Fibroblast of skin of left quadriceps (primary cell): ENCODE measurements around the gene ARFGEF3.

Experiments
- DNase-seq, 2 experiments: peaks; one replicate each; pipeline ENCODE4 v3.0.0-alpha.2; 2013; ENCODE audit warnings: low read depth in 2 of 2

Gene ARFGEF3

GRCh38 chr6:138162955-138163575, 1.3 kb downstream of the ARFGEF3 start:
- no peak for DNase-seq

DNA sequence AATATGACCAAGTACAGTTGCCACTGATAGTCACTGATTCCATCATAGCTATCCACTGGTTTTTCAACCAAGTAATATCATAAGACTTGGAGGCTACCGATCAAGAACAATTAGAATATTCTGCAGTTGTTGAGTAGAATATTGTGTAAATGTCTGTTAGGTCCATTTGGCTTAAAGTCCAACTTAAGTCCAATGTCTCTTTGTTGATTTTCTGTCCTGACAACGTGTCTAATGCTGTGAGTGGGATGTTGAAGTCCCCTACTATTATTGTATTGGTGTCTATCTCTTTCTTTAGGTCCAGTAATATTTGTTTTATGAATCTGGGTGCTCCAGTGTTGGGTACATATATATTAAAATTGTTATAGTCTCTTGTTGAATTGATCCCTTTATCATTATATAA, 13.9 kb downstream of the ARFGEF3 start:
- no peak for DNase-seq

- DNase-seq: no peak
Observed at GRCh38 chr6:138176652-138177232, 15.0 kb downstream of the ARFGEF3 start.

DNA sequence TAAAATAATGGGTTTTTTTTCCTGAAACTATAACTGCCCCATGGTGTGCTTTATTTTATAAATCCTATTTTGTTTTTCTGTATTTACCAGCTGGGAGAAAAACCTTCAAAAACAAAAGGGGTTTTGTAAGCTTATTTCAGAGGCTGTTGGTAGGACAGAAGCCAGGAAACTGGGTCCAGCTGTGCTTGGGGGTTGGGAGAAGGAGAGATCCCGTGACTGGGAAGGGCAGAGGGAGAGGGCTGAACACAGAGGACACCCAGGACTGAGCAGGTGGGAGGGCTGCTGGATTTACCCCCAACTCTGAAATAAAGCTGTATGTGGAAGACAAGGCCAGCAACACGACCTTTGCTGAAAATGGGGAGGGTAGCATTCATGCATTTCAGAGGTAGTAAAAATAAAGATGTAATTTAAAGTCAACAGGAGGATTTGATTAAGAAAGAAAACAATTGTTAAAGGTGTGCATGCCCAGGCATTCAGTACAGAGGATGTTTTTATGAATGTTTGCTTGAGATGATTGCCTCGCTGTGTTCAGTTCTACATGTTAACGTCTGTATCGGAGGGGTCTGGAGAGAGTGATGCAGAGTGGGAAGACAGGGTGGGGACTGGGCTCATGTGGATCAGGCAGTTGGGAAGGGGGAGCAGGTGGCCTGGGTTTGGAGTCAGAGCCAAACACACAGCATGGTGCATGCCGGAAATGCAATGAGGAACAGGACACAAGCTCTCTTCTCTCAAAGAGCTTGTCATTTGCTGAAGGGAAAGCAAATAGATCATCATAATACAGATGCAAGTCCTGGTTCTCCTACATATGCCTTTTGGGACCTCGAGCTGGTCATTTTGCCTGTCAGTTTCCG, 21.4 kb downstream of the ARFGEF3 start:
- no peak for DNase-seq

- DNase-seq: no peak
Observed at GRCh38 chr6:138183790-138184134, 22.0 kb downstream of the ARFGEF3 start.

DNA sequence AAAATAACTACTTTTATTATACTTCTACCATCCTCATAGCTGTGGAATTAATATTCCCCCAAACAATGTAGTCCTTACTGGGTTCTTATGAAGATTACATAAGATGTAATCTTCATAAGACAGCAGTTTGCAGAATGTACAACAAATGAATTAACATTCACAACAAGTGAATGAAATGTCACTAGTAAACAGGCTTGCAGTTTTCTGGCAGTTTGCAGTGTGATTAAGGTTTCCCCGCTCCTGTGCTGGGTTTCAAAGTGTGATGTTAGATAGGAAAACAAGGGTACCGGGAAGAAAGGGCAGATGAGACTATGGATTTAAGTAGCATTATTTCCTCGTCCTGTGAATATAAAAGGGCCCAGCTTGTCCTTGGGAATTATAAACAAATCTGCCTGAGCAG, 22.5 kb downstream of the ARFGEF3 start:
- no peak for DNase-seq

- no peak for DNase-seq
Observed at GRCh38 chr6:138187156-138187555, 25.4 kb downstream of the ARFGEF3 start.

DNA sequence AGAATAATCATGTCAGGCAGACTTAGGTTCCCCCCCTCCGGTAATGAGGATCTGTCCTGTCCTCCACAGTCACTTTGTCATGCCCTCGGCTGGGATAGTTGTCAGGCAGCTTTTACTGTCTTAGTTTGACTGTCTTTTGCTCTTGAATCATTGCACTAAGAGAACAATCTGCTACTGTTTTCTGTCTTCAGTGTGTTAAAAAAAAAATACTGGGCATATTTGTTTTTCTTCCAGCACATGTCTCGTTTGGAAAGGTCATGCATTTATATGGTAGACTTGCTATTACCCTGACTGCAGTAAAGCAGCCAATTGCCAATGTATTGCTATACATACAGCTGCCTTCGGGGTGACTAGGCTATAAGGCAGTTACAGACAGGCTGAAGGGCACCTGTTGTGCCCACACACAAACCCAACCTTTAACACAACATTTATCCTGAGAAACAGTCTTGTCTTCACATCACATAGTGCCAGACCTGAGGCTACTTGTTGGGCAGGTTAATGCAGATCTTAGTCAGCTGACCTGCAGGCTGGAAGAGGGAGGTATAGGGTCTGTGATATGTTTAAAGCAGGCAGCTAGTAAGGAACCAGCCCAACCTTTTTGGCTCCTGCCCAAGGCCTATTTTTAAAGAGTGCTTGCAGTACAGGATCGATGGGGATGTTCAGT, 26.7 kb downstream of the ARFGEF3 start:
- DNase-seq: no peak

DNA sequence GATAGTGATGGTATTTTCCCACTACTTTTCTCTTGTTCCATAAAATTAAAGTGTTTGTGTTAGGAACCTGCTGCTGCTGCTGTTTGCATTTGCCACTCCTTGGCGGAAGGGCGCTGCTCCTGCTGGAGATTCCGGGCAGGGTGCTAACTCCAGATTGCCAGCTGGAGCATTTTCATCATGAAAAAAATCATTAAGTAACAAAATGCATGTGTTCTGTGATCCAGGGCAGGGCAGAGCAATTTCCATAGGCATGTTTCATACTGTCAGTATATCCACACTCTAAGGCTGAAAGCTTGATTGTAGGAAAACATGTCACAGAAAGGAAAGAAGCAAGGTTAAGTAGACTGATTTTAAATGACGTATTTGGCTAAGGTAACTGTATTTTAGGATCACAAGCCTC, 32.5 kb downstream of the ARFGEF3 start:
- no peak for DNase-seq

DNA sequence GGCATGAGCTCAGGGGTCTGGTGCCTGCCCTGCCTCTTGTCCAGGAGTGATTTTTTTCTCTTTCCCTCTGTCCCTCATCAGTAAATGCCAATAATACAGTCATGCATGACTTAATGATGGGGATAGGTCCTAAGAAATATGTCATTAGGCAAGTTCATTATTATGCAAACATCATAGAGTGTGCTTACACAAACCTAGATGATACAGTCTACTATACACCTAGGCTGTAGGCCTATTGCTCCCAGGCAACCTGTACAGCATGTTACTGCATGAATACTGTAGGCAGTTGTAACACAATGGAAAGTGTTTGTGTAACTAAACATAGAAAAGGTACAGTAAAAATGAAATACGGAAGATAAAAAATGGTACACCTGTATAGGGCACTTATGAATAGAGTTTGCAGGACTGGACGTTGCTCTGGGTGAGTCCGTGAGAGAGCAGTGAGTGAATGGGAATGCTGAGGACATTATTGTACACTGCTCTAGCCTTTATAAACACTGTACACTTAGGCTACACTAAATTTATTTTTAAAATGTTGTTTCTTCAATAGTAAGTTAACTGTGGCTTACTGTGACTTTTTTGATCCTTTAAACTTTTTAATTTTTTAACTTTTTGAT, 34.5 kb downstream of the ARFGEF3 start:
- no peak for DNase-seq

GRCh38 chr6:138197570-138197969, 35.8 kb downstream of the ARFGEF3 start:
- DNase-seq: no peak

DNA sequence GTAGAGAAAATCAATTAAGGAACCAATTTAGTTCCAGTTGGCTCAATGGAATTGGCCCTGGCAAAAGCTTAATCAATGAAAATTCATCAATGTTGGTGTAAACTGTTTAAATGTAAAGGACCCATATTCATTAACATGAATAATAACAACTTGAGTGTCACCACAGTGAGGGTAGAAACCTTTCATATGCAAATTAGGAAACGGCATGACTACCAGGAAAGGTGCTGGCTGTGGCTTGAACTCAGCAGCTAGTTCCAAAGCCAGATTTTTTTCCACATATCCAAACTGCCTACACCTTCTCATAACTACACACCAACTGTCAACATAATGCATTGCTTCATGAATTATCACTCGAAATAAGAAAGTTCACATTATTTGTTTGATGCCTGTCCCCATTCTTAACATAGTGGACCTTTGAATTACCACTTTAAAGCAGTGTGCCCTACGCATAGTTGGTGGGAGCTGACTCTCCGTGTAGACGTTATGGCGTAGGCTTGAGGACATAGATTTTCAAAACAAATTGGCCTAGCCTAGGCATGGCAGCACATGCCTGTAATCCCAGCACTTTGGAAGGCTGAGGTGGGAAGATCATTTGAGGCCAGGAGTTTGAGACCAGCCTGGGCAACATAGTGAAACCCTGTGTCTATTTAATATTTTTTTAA, 36.8 kb downstream of the ARFGEF3 start:
- no peak for DNase-seq

DNA sequence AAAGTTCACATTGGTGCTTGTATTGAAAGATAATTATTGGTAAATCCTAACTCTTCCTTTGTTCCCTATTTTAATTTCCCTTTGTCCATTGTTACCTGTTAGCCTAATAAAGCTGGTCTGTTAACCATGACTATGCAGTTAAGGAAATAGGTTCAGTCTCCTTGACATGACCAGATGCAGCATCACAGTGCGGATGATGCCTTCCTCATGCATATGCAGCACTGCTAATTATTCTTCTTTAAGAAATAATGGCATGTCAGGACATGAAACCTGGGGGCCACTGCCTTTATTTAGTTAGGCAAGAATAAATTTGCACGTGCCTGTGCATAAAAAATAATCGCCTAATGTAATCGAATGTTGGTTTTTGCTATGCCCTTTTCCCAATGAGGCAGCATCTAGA, 40.1 kb downstream of the ARFGEF3 start:
- no peak for DNase-seq

DNA sequence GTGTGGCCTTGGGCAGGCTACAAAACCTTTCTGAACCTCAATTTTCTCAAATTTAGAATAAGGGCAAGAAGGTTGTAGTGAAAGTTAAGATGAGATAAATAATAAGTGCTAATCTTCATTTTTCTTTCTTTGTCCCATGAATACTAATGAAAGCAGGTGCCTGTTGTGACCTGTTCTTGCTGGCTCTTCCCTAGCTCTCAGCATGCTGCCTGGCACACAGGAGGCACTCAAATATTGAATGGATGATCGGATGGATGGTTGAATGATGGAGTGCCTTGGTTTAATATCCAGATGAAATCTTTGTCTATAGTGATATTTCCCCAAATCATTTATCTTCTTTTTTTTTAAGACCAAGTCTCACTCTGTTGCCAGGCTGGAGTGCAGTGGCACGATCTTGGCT, 41.6 kb downstream of the ARFGEF3 start:
- DNase-seq: no peak

DNA sequence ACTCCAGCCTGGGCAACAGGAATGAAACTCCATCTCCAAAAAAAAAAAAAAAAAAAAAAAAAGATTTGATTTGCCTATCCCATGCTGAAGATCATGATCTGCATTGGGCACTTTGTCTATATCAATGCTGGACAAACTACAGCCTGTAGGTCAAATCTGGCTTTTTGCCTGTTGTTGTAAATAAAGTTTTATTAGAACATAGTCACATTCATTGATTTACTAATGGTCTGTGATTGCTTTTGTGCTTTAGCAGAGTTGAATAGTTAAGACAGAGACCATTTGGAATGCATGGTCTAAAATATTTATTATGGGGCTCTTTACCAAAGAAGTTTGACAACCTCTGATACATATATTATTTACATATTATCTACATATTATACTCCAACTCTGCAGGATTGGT, 42.6 kb downstream of the ARFGEF3 start:
- DNase-seq: no peak

DNA sequence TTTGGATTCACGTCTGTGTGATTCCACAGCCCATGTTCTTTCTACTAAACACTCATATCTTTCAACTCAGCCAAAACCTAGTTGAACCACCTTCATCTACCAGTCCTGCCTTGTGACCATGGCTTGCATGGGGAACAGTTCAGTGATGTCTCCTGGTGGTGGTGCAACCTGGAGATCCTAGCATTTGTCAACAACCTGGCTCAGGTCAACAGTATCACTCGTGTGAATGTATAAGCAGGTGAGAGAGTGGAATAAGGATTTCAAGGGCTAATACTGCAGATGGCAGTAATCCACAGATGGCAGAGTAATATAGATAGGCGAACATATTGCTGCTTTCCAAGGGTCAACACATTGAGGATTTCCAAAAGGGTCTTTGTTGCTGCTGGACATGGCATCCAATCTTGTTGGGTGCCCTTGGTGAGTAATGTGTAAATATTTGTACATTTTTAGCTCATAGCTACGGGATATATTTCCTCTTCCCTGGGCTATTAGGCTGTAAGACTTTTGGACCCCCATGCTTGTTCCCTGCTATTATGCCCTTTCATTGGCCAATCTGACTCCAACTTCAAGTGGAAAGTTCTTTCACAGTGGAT, 43.1 kb downstream of the ARFGEF3 start:
- DNase-seq: no peak

- no peak for DNase-seq
Observed at GRCh38 chr6:138205437-138206094, 43.8 kb downstream of the ARFGEF3 start.

DNA sequence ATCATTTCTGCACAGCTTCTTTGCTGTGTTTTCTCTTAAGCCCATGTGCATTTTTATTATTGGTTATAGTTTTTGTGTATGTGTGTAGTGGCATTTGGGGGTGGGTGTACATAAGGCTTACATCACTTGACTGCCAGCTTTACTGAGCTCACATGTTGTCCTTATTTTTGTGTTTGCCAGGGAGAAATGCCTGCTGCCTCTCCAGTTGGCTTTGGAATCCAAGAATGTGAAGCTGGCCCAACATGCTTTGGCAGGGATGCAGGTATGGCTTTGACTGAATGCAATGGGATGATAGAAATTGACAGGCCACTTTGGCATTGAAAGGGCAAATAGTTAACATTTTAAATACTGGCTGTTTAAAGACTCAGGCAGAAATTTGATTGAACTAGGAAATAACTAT, 45.1 kb downstream of the ARFGEF3 start:
- no peak for DNase-seq

DNA sequence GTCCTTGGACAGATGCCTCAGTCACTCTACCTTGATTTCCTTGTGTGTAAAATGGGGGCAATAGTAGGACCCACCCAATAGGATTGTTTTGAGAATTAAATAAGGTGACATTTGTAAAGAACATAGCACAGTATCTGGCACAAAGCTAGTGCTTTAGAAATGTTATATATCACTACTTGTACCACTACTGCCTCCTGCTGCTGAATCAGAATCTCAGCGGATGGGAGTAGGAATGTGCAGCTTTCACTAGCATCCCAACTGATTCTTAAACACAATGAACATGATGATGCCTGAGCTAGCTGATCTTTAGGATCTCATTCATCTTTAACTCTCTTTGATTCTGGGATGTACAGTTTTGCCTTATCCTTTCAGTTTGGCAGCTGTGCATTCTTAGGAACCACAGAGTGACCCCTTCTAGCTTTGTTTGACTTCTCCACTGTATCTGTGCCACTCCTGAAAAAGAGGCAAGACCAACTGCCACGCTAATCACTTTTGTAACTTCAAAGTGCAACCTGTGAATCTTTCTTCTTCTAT, 49.4 kb downstream of the ARFGEF3 start:
- no peak for DNase-seq

GRCh38 chr6:138211601-138212000, 49.9 kb downstream of the ARFGEF3 start:
- no peak for DNase-seq
